WTC11 (cell line): ENCODE measurements around the gene FURIN. TPM values are rescaled to one million over a fixed set of nuclear protein-coding genes. Genes with fewer than 3 reads are reported as not detected.

ENCODE experiments used
- ATAC-seq: fragments of 200-7000 bp; cut with Tn5 transposase; 2 replicates; pipeline ENCODE4 v1.10.0; 2021; ENCODE audit warnings: mild to moderate bottlenecking, moderate library complexity
- CTCF ChIA-PET: fragments of 300-600 bp; sonication (Branson Sonifier 250); formaldehyde crosslinking; loops from one replicate; lab custom pipeline; 2021; ENCODE audit warnings: antibody characterized with exemption; lab: Charles Lee
- POLR2A ChIA-PET: fragments of 350-600 bp; sonication (Branson Sonifier 250); formaldehyde crosslinking; loops from one replicate; lab custom pipeline; 2021; ENCODE audit warnings: antibody characterized with exemption; lab: Charles Lee
- DNase-seq: peaks from one replicate; pipeline ENCODE4 v3.0.0; 2021; ENCODE audit warnings: low spot score
- H3K27ac Mint-ChIP-seq: 2 replicates; pipeline ENCODE4 v1.8.0; 2021; ENCODE audit warnings: mixed read lengths
- H3K27me3 Mint-ChIP-seq: 2 replicates; pipeline ENCODE4 v1.8.0; 2021; ENCODE audit warnings: low read depth, mild to moderate bottlenecking, moderate library complexity, mixed read lengths
- H3K36me3 Mint-ChIP-seq: 2 replicates; pipeline ENCODE4 v1.8.0; 2021; ENCODE audit warnings: mixed read lengths
- H3K4me1 Mint-ChIP-seq: 2 replicates; pipeline ENCODE4 v1.8.0; 2022; ENCODE audit warnings: mixed read lengths
- H3K4me3 Mint-ChIP-seq: 2 replicates; pipeline ENCODE4 v1.8.0; 2021; ENCODE audit warnings: mild to moderate bottlenecking, moderate library complexity, mixed read lengths
- H3K9me3 Mint-ChIP-seq: 2 replicates; pipeline ENCODE4 v1.8.0; 2021; ENCODE audit warnings: mixed read lengths
- ATF2 ChIP-seq: sonication (generic); formaldehyde crosslinking; IDR thresholded peaks from 2 replicates; pipeline ENCODE4 v1.8.1; 2022; ENCODE audit warnings: low read depth, missing genetic modification reagents, borderline replicate concordance
- CREB1 ChIP-seq: sonication (generic); formaldehyde crosslinking; IDR thresholded peaks from 2 replicates; pipeline ENCODE4 v1.8.0; 2023; ENCODE audit warnings: mild to moderate bottlenecking, missing genetic modification reagents
- CTCF ChIP-seq: fragments of 200-600 bp; IDR thresholded peaks from 2 replicates; pipeline ENCODE4 v1.8.0; 2022; ENCODE audit warnings: antibody characterized with exemption
- E2F4 ChIP-seq: sonication (generic); formaldehyde crosslinking; IDR thresholded peaks from 2 replicates; pipeline ENCODE4 v1.8.1; 2022; ENCODE audit warnings: low read depth, mild to moderate bottlenecking, moderate library complexity, missing genetic modification reagents, borderline replicate concordance
- ELF4 ChIP-seq: sonication (generic); formaldehyde crosslinking; IDR thresholded peaks from 2 replicates; pipeline ENCODE4 v1.8.1; 2022; ENCODE audit warnings: low read depth, mild to moderate bottlenecking, moderate library complexity, missing genetic modification reagents
- ETV6 ChIP-seq: sonication (generic); formaldehyde crosslinking; IDR thresholded peaks from 2 replicates; pipeline ENCODE4 v1.8.1; 2022; ENCODE audit warnings: mild to moderate bottlenecking, missing genetic modification reagents
- FOXJ3 ChIP-seq: sonication (generic); formaldehyde crosslinking; IDR thresholded peaks from 2 replicates; pipeline ENCODE4 v1.9.0; 2021; ENCODE audit warnings: missing genetic modification reagents, mild to moderate bottlenecking, borderline replicate concordance
- GRHL2 ChIP-seq: fragments of 250-450 bp; sonication (Bioruptor Pico); IDR thresholded peaks from 2 replicates; pipeline ENCODE4 v1.8.0; 2022; ENCODE audit warnings: mild to moderate bottlenecking, moderate library complexity; ENCODE audit not compliant: insufficient replicate concordance, severe bottlenecking
- NFYB ChIP-seq: sonication (generic); formaldehyde crosslinking; conservative IDR thresholded peaks from 2 replicates; pipeline ENCODE4 v1.8.0; 2022; ENCODE audit warnings: low read depth, missing genetic modification reagents
- NR3C1 ChIP-seq: sonication (generic); formaldehyde crosslinking; conservative IDR thresholded peaks from 2 replicates; pipeline ENCODE4 v1.8.1; 2023; ENCODE audit warnings: low read depth, mild to moderate bottlenecking, missing genetic modification reagents
- SP1 ChIP-seq: sonication (generic); formaldehyde crosslinking; conservative IDR thresholded peaks from 2 replicates; pipeline ENCODE4 v1.8.1; 2022; ENCODE audit warnings: missing genetic modification reagents
- TCF7 ChIP-seq: sonication (generic); formaldehyde crosslinking; IDR thresholded peaks from 2 replicates; pipeline ENCODE4 v1.8.0; 2022; ENCODE audit warnings: mild to moderate bottlenecking, low read depth, missing genetic modification reagents, moderate library complexity
- USF2 ChIP-seq: sonication (generic); formaldehyde crosslinking; IDR thresholded peaks from 2 replicates; pipeline ENCODE4 v1.8.1; 2023; ENCODE audit warnings: mild to moderate bottlenecking, missing genetic modification reagents, moderate library complexity
- ZNF232 ChIP-seq: sonication (generic); formaldehyde crosslinking; IDR thresholded peaks from 2 replicates; pipeline ENCODE4 v1.8.0; 2022; ENCODE audit warnings: mild to moderate bottlenecking, missing genetic modification reagents
- ZNF263 ChIP-seq: sonication (generic); formaldehyde crosslinking; IDR thresholded peaks from 2 replicates; pipeline ENCODE4 v1.8.1; 2022; ENCODE audit warnings: low read depth, mild to moderate bottlenecking, moderate library complexity, missing genetic modification reagents
- ZNF281 ChIP-seq: sonication (generic); formaldehyde crosslinking; IDR thresholded peaks from 2 replicates; pipeline ENCODE4 v1.8.0; 2023; ENCODE audit warnings: mild to moderate bottlenecking, missing genetic modification reagents
- ZNF317 ChIP-seq: sonication (generic); formaldehyde crosslinking; IDR thresholded peaks from 2 replicates; pipeline ENCODE4 v1.8.1; 2023; ENCODE audit warnings: low read depth, mild to moderate bottlenecking, moderate library complexity, missing genetic modification reagents, borderline replicate concordance
- total RNA-seq: library from RNA; stranded (reverse); gene quantifications from 3 replicates; pipeline ENCODE4 v1.2.3, GENCODE V29; 2021
- TF ChIP-seq, protein P1 (sequence below): sonication (generic); formaldehyde crosslinking; IDR thresholded peaks from 2 replicates; pipeline ENCODE4 v1.8.1; 2022; ENCODE audit warnings: missing genetic modification reagents, borderline replicate concordance
- TF ChIP-seq, protein P2 (sequence below): sonication (generic); formaldehyde crosslinking; IDR thresholded peaks from 2 replicates; pipeline ENCODE4 v1.8.0; 2023; ENCODE audit warnings: missing genetic modification reagents
- TF ChIP-seq, protein P3 (sequence below): sonication (generic); formaldehyde crosslinking; IDR thresholded peaks from 2 replicates; pipeline ENCODE4 v1.8.0; 2022; ENCODE audit warnings: mild to moderate bottlenecking, missing genetic modification reagents

Gene FURIN
- total RNA-seq, 1 experiment from 2014 or later: 46.3 TPM

GRCh38 chr15:90905306-90906180 lies 37.2 kb downstream of the FURIN start:
- Mint-ChIP-seq H3K4me3 (no peak overlapping the region), H3K27me3 (peaks cover 22% of the 10 kb centered on the region), H3K9me3 (no peaks in the 10 kb centered on the region), H3K36me3 (peaks cover 7% of the 10 kb centered on the region), H3K27ac (no peak overlapping the region), H3K4me1 (peaks cover 23% of the 10 kb centered on the region)
- TF ChIP-seq E2F4 (CRISPR knock-in tag): no peak
- TF ChIP-seq ZNF317 (CRISPR knock-in tag): no peak
- TF ChIP-seq TCF7: no peak
- TF ChIP-seq NFYB: no peak
- no peak for TF ChIP-seq FOXJ3
- TF ChIP-seq, protein P1, sequence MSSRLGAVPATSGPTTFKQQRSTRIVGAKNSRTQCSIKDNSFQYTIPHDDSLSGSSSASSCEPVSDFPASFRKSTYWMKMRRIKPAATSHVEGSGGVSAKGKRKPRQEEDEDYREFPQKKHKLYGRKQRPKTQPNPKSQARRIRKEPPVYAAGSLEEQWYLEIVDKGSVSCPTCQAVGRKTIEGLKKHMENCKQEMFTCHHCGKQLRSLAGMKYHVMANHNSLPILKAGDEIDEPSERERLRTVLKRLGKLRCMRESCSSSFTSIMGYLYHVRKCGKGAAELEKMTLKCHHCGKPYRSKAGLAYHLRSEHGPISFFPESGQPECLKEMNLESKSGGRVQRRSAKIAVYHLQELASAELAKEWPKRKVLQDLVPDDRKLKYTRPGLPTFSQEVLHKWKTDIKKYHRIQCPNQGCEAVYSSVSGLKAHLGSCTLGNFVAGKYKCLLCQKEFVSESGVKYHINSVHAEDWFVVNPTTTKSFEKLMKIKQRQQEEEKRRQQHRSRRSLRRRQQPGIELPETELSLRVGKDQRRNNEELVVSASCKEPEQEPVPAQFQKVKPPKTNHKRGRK (CRISPR knock-in tag): no peak
- TF ChIP-seq, protein P2, sequence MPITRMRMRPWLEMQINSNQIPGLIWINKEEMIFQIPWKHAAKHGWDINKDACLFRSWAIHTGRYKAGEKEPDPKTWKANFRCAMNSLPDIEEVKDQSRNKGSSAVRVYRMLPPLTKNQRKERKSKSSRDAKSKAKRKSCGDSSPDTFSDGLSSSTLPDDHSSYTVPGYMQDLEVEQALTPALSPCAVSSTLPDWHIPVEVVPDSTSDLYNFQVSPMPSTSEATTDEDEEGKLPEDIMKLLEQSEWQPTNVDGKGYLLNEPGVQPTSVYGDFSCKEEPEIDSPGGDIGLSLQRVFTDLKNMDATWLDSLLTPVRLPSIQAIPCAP (CRISPR knock-in tag): no peak
- TF ChIP-seq CREB1 (CRISPR knock-in tag): no peak
- TF ChIP-seq CTCF: no peak
- TF ChIP-seq SP1: no peak
- no peak for TF ChIP-seq ETV6 (CRISPR knock-in tag)
- TF ChIP-seq ZNF263 (CRISPR knock-in tag): no peak
- TF ChIP-seq GRHL2 (CRISPR knock-in tag): no peak
- TF ChIP-seq NR3C1: no peak
- no peak for TF ChIP-seq USF2 (CRISPR knock-in tag)
- no peak for TF ChIP-seq ZNF232
- no peak for TF ChIP-seq ELF4
- TF ChIP-seq, protein P3, sequence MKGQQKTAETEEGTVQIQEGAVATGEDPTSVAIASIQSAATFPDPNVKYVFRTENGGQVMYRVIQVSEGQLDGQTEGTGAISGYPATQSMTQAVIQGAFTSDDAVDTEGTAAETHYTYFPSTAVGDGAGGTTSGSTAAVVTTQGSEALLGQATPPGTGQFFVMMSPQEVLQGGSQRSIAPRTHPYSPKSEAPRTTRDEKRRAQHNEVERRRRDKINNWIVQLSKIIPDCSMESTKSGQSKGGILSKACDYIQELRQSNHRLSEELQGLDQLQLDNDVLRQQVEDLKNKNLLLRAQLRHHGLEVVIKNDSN (CRISPR knock-in tag): no peak
- TF ChIP-seq ATF2 (CRISPR knock-in tag): no peak
- TF ChIP-seq ZNF281 (CRISPR knock-in tag): no peak
- ChIA-PET POLR2A (no interaction called here), CTCF (interaction anchor here (0.6 to 7.3 kb wide), 4 partner anchors 21 to 258 kb away, joined by 3 to 194 read pairs (median 48); partner anchors contain the start of genes FES, HDDC3 and UNC45A)
- ATAC-seq: no peak
- no peak for DNase-seq
